Brain pericyte (primary cell): ENCODE data around the gene JAK2.
"Not testable (repeated sequence)": the region's sequence is repeated elsewhere in the genome, so short reads cannot be mapped to it uniquely, and the experiment has no call there.

Experiments
- DNase-seq: peaks from one replicate; pipeline ENCODE4 v3.0.0-alpha.2; 2012; ENCODE audit warnings: low read depth, low spot score

The JAK2 gene

GRCh38 chr9:4980086-4980727, 4.9 kb upstream of the JAK2 start:
- DNase-seq = no peak

GRCh38 chr9:4982721-4983482, 2.2 kb upstream of the JAK2 start:
- DNase-seq = no peak

- DNase-seq = no peak
These were observed 1.4 kb upstream of the JAK2 start for GRCh38 chr9:4983601-4984165.

GRCh38 chr9:4984171-4984620, 876 bp upstream of the JAK2 start:
- no peak for DNase-seq

GRCh38 chr9:4985386-4986266, 554 bp downstream of the JAK2 start:
- DNase-seq = no peak

- DNase-seq = no peak
These were observed 1.2 kb downstream of the JAK2 start for GRCh38 chr9:4986296-4986695.

GRCh38 chr9:4986783-4987182, 1.7 kb downstream of the JAK2 start:
- no peak for DNase-seq

- DNase-seq = no peak
These were observed 2.9 kb downstream of the JAK2 start for GRCh38 chr9:4987961-4988421.

- no peak for DNase-seq
These were observed 7.8 kb downstream of the JAK2 start for GRCh38 chr9:4992872-4993271.

- DNase-seq = no peak
These were observed 9.3 kb downstream of the JAK2 start for GRCh38 chr9:4994166-4994890.

GRCh38 chr9:4997196-4997595, 12.1 kb downstream of the JAK2 start:
- DNase-seq = no peak

- no peak for DNase-seq
These were observed 12.6 kb downstream of the JAK2 start for GRCh38 chr9:4997631-4998030.

GRCh38 chr9:5002811-5003210, 17.7 kb downstream of the JAK2 start:
- no peak for DNase-seq

- no peak for DNase-seq
These were observed 19.4 kb downstream of the JAK2 start for GRCh38 chr9:5004481-5004880.

GRCh38 chr9:5008202-5008601, 23.1 kb downstream of the JAK2 start:
- no peak for DNase-seq

- no peak for DNase-seq
These were observed 28.3 kb downstream of the JAK2 start for GRCh38 chr9:5013374-5013773.

- DNase-seq = no peak
These were observed 30.9 kb downstream of the JAK2 start for GRCh38 chr9:5015934-5016333.

- no peak for DNase-seq
These were observed 40.3 kb downstream of the JAK2 start for GRCh38 chr9:5025416-5025815.

- not testable (repeated sequence) for DNase-seq
These were observed 46.9 kb downstream of the JAK2 start for GRCh38 chr9:5031941-5032340.

GRCh38 chr9:5040730-5041389, 55.8 kb downstream of the JAK2 start:
- DNase-seq = no peak
